Stimulated activated effector memory CD8-positive, alpha-beta T cell treated with anti-CD3 and anti-CD28 coated beads, Interleukin-12 subunit alpha, Interleukin-12 subunit beta, amount 100 ng/mL, for 72 hours (primary cell): ENCODE results near the gene CAB39L.
A peak's percentile ranks its signal among the peaks of the same experiment; 100 is the strongest.
"Not testable (repeated sequence)": the region's sequence is repeated elsewhere in the genome, so short reads cannot be mapped to it uniquely, and the experiment has no call there.

Experiments
- ATAC-seq: fragments of 150-1000 bp; cut with Tn5 transposase; 2 replicates; pipeline ENCODE4 v1.10.0; 2021
- DNase-seq, 2 donors: peaks; one replicate each; pipeline ENCODE4 v3.0.0; 2021 to 2022; ENCODE audit warnings: low spot score in 2 of 2
- H3K27ac Mint-ChIP-seq: one replicate; pipeline ENCODE4 v1.8.0; 2022; ENCODE audit warnings: mild to moderate bottlenecking, mixed read lengths
- H3K36me3 Mint-ChIP-seq: one replicate; pipeline ENCODE4 v1.8.0; 2022; ENCODE audit warnings: mild to moderate bottlenecking, mixed read lengths
- H3K4me1 Mint-ChIP-seq: one replicate; pipeline ENCODE4 v1.8.0; 2022; ENCODE audit warnings: mixed read lengths
- H3K4me3 Mint-ChIP-seq: one replicate; pipeline ENCODE4 v1.8.0; 2022; ENCODE audit warnings: mild to moderate bottlenecking, mixed read lengths
- H3K9me3 Mint-ChIP-seq: one replicate; pipeline ENCODE4 v1.8.0; 2022; ENCODE audit warnings: mixed read lengths

Gene CAB39L

DNA sequence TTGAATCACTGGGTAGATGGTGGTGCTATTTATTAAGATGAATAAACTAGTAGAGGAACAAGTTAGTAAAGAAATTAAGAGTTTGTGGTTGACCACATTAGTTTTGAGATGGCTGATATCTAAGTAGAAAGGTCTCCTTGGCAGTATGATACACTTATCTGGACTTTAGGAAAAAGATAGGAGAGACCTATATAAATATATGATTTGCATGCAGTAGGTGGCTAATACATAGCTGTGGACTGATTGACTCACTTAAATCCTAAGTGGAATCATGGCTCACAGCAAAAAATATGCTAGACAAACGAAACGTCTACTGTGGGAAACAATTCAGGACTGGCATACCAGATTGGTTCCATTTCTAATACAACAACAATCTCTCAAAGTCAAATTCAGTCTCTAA, 92.0 kb downstream of the CAB39L start:
- Mint-ChIP-seq H3K9me3 (no peaks in the 10 kb centered on the region), H3K27ac (no peak overlapping the region), H3K36me3 (no peaks in the 10 kb centered on the region), H3K4me1 (peaks cover 8% of the 10 kb centered on the region), H3K4me3 (no peak overlapping the region)
- peak; percentile 48 for ATAC-seq
- DNase-seq = no peak

- no peaks in the 10 kb centered on the region for H3K36me3 Mint-ChIP-seq
- H3K4me3 Mint-ChIP-seq = no peak overlapping the region
- DNase-seq = no peak
- no peaks in the 10 kb centered on the region for H3K9me3 Mint-ChIP-seq
- no peak for ATAC-seq
- no peak overlapping the region for H3K27ac Mint-ChIP-seq
- peaks cover 8% of the 10 kb centered on the region for H3K4me1 Mint-ChIP-seq
These were observed 95.1 kb downstream of the CAB39L start for GRCh38 chr13:49348751-49349150.

- Mint-ChIP-seq H3K4me1 (peaks cover 8% of the 10 kb centered on the region), H3K9me3 (no peaks in the 10 kb centered on the region), H3K36me3 (no peaks in the 10 kb centered on the region), H3K4me3 (no peak overlapping the region), H3K27ac (no peak overlapping the region)
- ATAC-seq = no peak
- DNase-seq = no peak
These were observed 96.0 kb downstream of the CAB39L start for GRCh38 chr13:49347650-49348385.

DNA sequence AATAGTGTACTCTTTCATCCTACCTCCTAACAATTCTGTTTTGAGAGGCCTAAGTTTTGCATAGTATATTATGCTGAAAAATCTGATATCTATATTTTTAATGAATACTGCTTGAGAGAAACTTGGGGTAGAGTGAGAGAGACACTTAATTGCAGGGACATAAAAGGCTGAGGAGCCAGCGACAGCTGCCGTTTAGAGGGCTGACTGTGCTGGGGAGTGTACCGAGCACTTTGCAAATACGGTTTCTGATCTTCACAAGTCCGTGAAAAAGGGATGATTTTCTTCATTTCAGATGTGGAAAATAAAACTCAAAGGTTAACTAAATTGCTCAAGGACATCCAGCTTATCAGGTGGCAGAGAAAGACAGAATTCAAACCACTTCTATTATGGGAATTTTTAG, 97.4 kb downstream of the CAB39L start:
- Mint-ChIP-seq H3K36me3 (no peaks in the 10 kb centered on the region), H3K9me3 (no peaks in the 10 kb centered on the region), H3K27ac (no peak overlapping the region), H3K4me3 (no peak overlapping the region), H3K4me1 (peaks cover 3% of the 10 kb centered on the region)
- DNase-seq (no peak), ATAC-seq (no peak)

GRCh38 chr13:49343731-49344130, 100.1 kb downstream of the CAB39L start:
- Mint-ChIP-seq H3K4me3 (no peak overlapping the region), H3K36me3 (no peaks in the 10 kb centered on the region), H3K27ac (no peak overlapping the region), H3K9me3 (no peaks in the 10 kb centered on the region), H3K4me1 (no peaks in the 10 kb centered on the region)
- DNase-seq (no peak), ATAC-seq (no peak)

- no peaks in the 10 kb centered on the region for H3K36me3 Mint-ChIP-seq
- ATAC-seq = no peak
- H3K4me1 Mint-ChIP-seq = no peaks in the 10 kb centered on the region
- DNase-seq = no peak
- no peak overlapping the region for H3K4me3 Mint-ChIP-seq
- no peak overlapping the region for H3K27ac Mint-ChIP-seq
- no peaks in the 10 kb centered on the region for H3K9me3 Mint-ChIP-seq
These were observed 100.6 kb downstream of the CAB39L start for GRCh38 chr13:49343255-49343654.

- H3K36me3 Mint-ChIP-seq = no peaks in the 10 kb centered on the region
- no peak for DNase-seq
- H3K9me3 Mint-ChIP-seq = no peaks in the 10 kb centered on the region
- no peak for ATAC-seq
- no peak overlapping the region for H3K4me3 Mint-ChIP-seq
- H3K4me1 Mint-ChIP-seq = no peaks in the 10 kb centered on the region
- H3K27ac Mint-ChIP-seq = no peak overlapping the region
These were observed 101.4 kb downstream of the CAB39L start for GRCh38 chr13:49342454-49342853.

DNA sequence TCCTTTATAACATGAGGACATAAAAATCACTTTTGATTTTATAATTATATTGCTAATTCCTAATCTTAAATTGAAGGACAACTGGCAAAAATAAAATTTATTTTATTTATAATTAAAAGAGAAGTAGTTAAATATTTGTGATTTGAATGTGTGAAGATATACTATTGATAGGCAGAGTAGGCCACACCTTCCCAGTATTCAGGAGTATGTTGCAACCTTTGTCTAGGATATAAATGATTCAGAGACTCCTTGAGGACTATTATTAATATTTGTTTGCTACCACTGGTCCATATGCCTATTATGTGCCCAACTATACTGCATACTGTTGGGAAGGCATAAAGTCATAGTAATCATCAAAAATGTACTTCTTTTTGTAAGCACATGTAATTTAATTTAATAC, 101.9 kb downstream of the CAB39L start:
- ATAC-seq = no peak
- H3K4me1 Mint-ChIP-seq = no peaks in the 10 kb centered on the region
- no peaks in the 10 kb centered on the region for H3K9me3 Mint-ChIP-seq
- no peak overlapping the region for H3K27ac Mint-ChIP-seq
- H3K36me3 Mint-ChIP-seq = no peaks in the 10 kb centered on the region
- H3K4me3 Mint-ChIP-seq = no peak overlapping the region
- no peak for DNase-seq

DNA sequence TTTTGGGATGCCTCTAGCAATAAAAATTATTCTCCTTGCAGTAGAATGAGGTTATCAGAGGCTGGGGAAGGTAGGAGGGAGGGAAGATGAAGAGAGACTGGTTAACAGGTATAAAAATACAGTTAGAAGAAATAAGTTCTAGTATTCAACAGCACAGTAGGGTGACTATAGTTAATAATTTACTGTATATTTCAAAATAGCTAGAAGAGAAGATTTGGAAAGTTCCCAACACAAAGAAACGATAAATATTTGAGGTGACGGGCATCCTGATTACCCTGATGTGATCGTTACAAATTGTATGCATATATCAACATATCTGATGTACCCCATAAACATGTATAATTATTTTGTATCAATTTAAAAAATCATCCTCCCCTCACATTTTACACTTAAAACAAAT, 102.3 kb downstream of the CAB39L start:
- H3K9me3 Mint-ChIP-seq = no peaks in the 10 kb centered on the region
- H3K4me3 Mint-ChIP-seq = no peak overlapping the region
- H3K4me1 Mint-ChIP-seq = no peaks in the 10 kb centered on the region

DNA sequence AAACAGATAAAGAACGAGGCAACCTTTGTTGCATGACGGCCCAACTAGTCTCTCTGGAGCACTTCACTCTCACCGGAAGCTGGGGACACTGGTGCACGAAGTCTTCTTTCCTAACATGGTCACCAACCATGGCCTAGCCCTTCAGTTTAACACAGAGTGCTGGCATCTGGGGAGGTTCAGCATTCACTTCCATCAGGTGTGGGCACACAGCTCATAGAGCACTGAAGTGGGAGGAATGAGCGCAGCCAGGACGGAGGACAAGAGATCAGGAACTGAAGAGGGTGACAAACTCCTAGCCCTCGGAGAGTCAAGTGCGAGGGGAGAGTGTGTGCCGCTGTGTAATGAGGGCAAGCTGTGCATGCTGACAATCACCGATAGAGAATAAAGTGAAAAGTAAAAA, 103.7 kb downstream of the CAB39L start:
- no peaks in the 10 kb centered on the region for H3K4me1 Mint-ChIP-seq
- ATAC-seq = no peak
- H3K27ac Mint-ChIP-seq = no peak overlapping the region
- H3K9me3 Mint-ChIP-seq = no peaks in the 10 kb centered on the region
- no peaks in the 10 kb centered on the region for H3K36me3 Mint-ChIP-seq
- H3K4me3 Mint-ChIP-seq = no peak overlapping the region
- no peak for DNase-seq

More for the DNA sequence above, 102.3 kb downstream of the CAB39L start:
- Mint-ChIP-seq H3K36me3 (no peaks in the 10 kb centered on the region), H3K27ac (no peak overlapping the region)
- no peak for ATAC-seq
- no peak for DNase-seq

- Mint-ChIP-seq H3K9me3 (no peaks in the 10 kb centered on the region), H3K4me3 (no peak overlapping the region), H3K36me3 (no peaks in the 10 kb centered on the region), H3K27ac (no peak overlapping the region), H3K4me1 (no peaks in the 10 kb centered on the region)
- DNase-seq (no peak), ATAC-seq (no peak)
These were observed 107.2 kb downstream of the CAB39L start for GRCh38 chr13:49336655-49337054.

DNA sequence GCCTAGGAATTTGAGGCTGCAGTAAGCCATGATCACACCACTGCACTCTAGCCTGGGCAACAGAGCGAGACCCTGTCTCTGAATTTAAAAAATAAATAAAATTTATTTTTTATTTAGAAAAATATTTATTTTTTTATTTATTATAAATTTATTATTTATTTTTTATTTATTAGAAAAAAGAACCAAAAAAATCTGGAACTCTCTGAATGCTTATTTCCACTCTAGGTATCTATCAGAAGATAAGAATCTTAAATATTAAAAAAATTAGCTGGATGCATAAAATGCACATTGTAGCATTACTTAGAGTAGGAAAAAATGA, 113.4 kb downstream of the CAB39L start:
- Mint-ChIP-seq H3K9me3 (no peaks in the 10 kb centered on the region), H3K27ac (no peak overlapping the region), H3K4me3 (no peak overlapping the region), H3K4me1 (no peaks in the 10 kb centered on the region), H3K36me3 (no peaks in the 10 kb centered on the region)
- ATAC-seq = no peak
- DNase-seq = no peak

GRCh38 chr13:49329831-49330545, 113.9 kb downstream of the CAB39L start:
- Mint-ChIP-seq H3K9me3 (no peaks in the 10 kb centered on the region), H3K36me3 (no peaks in the 10 kb centered on the region), H3K4me3 (no peak overlapping the region), H3K27ac (no peak overlapping the region), H3K4me1 (no peaks in the 10 kb centered on the region)
- ATAC-seq (no peak), DNase-seq (no peak)

GRCh38 chr13:49327145-49327544, 116.7 kb downstream of the CAB39L start:
- H3K27ac Mint-ChIP-seq, H3K4me1 Mint-ChIP-seq, DNase-seq, H3K9me3 Mint-ChIP-seq, H3K4me3 Mint-ChIP-seq, H3K36me3 Mint-ChIP-seq, ATAC-seq: not testable (repeated sequence)

DNA sequence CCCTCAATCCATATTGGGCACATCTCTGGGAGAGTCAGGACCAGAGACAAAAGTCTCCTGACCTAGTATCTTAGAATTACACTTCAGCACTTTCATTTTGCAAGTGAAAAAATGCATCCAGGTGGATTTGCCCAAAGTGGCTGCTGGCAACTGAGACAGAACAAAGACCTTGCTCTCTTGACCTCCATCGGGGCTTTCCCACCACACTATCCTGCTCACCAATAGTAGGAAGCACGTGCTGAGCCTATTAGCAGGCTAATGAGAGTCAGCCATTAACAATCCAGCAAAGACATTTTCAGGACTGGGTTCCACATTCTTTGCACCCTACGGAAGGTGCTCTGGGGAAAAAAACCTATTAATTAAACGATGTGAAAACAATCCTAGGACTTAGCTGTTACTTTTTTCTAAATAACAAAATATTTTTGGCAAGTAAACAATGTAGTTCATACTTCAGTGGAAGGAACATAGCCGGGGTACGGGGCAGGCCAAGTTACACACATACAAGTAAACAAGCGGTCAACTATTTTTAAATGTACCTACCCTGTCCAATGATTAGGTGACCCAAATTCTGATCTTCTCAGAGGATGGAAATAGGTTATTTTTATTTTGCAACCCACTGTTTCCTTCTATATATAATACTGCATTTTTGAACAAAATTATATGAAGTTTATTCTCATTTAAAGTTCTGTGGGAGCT, 117.5 kb downstream of the CAB39L start:
- DNase-seq (no peak), ATAC-seq (no peak)
- no peaks in the 10 kb centered on the region for H3K9me3 Mint-ChIP-seq
- no peak overlapping the region for H3K4me3 Mint-ChIP-seq
- H3K4me1 Mint-ChIP-seq = no peaks in the 10 kb centered on the region
- H3K36me3 Mint-ChIP-seq = no peaks in the 10 kb centered on the region
- no peak overlapping the region for H3K27ac Mint-ChIP-seq

DNA sequence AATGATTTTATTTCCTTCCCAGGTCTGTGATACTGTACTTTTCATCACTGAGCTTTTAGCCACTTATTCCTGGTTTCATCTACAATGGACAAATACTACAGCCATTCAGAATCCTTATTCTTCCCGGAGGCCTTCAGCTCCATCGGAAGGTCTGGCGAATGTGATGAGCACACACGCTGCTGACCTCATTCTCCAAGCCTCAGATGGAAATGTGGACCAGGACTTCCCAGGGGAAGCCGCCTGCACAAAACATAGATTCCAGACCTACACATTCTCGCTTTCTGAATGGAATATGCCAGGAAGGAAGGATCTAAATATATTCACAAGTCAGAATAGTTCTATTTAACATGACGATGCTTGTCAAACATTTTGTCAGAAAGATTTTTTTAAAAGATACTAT, 120.5 kb downstream of the CAB39L start:
- H3K4me1 Mint-ChIP-seq = peaks cover 6% of the 10 kb centered on the region
- H3K4me3 Mint-ChIP-seq = no peak overlapping the region
- no peak overlapping the region for H3K27ac Mint-ChIP-seq
- DNase-seq (no peak), ATAC-seq (no peak)
- H3K36me3 Mint-ChIP-seq = no peaks in the 10 kb centered on the region
- no peaks in the 10 kb centered on the region for H3K9me3 Mint-ChIP-seq
